BLaER1 (cell line): Measurements from ENCODE around the gene WDR75.
A peak's percentile ranks its signal among the peaks of the same experiment; 100 is the strongest.

Experiments
- H3K27ac ChIP-seq: shearing (Covaris generic); formaldehyde crosslinking; 2 replicates; pipeline ENCODE4 v1.8.1; 2022
- H3K27me3 ChIP-seq: shearing (Covaris generic); formaldehyde crosslinking; 2 replicates; pipeline ENCODE4 v1.8.1; 2022
- H3K36me3 ChIP-seq: shearing (Covaris generic); formaldehyde crosslinking; 2 replicates; pipeline ENCODE4 v1.8.1; 2022
- H3K4me1 ChIP-seq: shearing (Covaris generic); formaldehyde crosslinking; 2 replicates; pipeline ENCODE4 v1.8.1; 2022
- H3K4me2 ChIP-seq: shearing (Covaris generic); formaldehyde crosslinking; 2 replicates; pipeline ENCODE4 v1.8.1; 2022
- H3K4me3 ChIP-seq: shearing (Covaris generic); formaldehyde crosslinking; 2 replicates; pipeline ENCODE4 v1.8.1; 2022
- H3K9ac ChIP-seq: shearing (Covaris generic); formaldehyde crosslinking; 2 replicates; pipeline ENCODE4 v1.8.1; 2022
- H3K9me3 ChIP-seq: shearing (Covaris generic); formaldehyde crosslinking; 2 replicates; pipeline ENCODE4 v1.8.1; 2022
- H4K20me1 ChIP-seq: shearing (Covaris generic); formaldehyde crosslinking; 2 replicates; pipeline ENCODE4 v1.8.1; 2022
- Cebpa-rat ChIP-seq: shearing (Covaris generic); IDR thresholded peaks from 2 replicates; pipeline ENCODE4 v1.8.1; 2022

WDR75 gene

GRCh38 chr2:189487283-189488007 lies 46.2 kb downstream of the WDR75 start:
- TF ChIP-seq Cebpa-rat: no peak
- Histone ChIP-seq H4K20me1 (no peaks in the 10 kb centered on the region), H3K9me3 (no peaks in the 10 kb centered on the region), H3K36me3 (no peaks in the 10 kb centered on the region), H3K4me1 (no peaks in the 10 kb centered on the region), H3K27ac (no peak overlapping the region), H3K27me3 (no peaks in the 10 kb centered on the region), H3K9ac (no peak overlapping the region), H3K4me2 (no peak overlapping the region), H3K4me3 (no peak overlapping the region)

DNA sequence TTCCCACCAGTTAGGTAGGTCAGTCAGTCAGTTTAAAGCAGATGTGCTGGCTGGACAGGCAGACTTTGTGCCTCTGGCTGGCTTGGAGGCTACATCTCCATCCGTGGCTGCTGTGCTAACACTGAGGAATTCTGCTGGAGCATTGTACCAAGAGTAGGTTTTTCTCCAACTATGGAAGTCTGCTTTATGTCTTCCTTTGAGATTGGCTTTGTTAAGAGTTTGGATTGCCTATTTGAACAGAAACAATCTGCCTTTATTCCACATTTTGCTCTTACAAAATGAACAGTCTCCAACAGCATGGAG lies 46.7 kb downstream of the WDR75 start:
- H3K4me2 ChIP-seq: no peak overlapping the region
- H3K27me3 ChIP-seq: no peaks in the 10 kb centered on the region
- H3K36me3 ChIP-seq: no peaks in the 10 kb centered on the region
- H3K9ac ChIP-seq: no peak overlapping the region
- no peaks in the 10 kb centered on the region for H3K4me1 ChIP-seq
- H3K27ac ChIP-seq: no peak overlapping the region
- H3K9me3 ChIP-seq: no peaks in the 10 kb centered on the region
- no peak for TF ChIP-seq Cebpa-rat
- no peaks in the 10 kb centered on the region for H4K20me1 ChIP-seq
- H3K4me3 ChIP-seq: no peak overlapping the region

DNA sequence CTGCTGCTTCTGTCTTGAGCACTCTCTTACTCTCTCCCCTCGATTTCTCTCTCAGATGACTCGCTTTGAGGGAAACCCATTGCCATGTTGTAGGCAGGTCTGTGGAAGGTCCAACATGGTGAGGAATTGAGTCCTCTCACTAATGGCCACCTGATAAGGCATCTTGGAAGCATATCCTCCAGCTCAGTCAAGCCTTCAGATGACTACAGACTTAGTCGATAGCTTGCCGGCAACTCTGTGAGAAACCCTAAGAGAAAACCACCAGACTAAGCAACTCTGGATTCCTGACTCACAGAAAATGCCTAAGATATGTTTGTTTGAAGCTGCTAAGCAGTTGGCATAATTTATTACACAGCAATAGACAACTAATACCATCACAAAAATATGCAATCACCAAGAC lies 51.2 kb downstream of the WDR75 start:
- no peaks in the 10 kb centered on the region for H3K9me3 ChIP-seq
- H3K4me3 ChIP-seq: no peak overlapping the region
- no peak overlapping the region for H3K27ac ChIP-seq
- H3K27me3 ChIP-seq: no peaks in the 10 kb centered on the region
- H3K4me1 ChIP-seq: no peaks in the 10 kb centered on the region
- no peaks in the 10 kb centered on the region for H4K20me1 ChIP-seq
- no peaks in the 10 kb centered on the region for H3K36me3 ChIP-seq
- TF ChIP-seq Cebpa-rat: no peak
- no peak overlapping the region for H3K9ac ChIP-seq
- no peak overlapping the region for H3K4me2 ChIP-seq

DNA sequence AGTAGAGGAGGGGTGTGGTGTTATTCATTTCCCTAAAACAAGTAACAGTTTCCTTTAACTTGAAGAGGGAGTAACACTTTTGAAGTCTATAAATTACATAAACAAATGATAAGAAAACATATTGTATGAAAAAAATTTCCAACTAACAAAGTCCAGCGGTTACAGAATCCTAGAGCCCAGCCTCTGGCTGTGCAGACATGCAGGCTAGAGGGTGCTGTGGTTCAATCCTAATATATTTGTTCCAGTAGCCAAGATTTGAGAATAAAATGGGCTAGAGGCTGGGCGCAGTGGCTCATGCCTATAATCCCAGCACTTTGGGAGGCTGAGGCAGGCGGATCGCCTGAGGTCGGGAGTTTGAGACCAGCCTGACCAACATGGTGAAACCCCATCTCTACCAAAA lies 56.9 kb downstream of the WDR75 start:
- no peak overlapping the region for H3K4me2 ChIP-seq
- H3K27me3 ChIP-seq: no peaks in the 10 kb centered on the region
- no peak for TF ChIP-seq Cebpa-rat
- no peaks in the 10 kb centered on the region for H4K20me1 ChIP-seq
- H3K4me1 ChIP-seq: peaks cover 8% of the 10 kb centered on the region; the same call in 1 of the 2 replicates
- H3K4me3 ChIP-seq: no peak overlapping the region
- H3K9me3 ChIP-seq: no peaks in the 10 kb centered on the region
- no peak overlapping the region for H3K27ac ChIP-seq
- H3K9ac ChIP-seq: no peak overlapping the region
- no peaks in the 10 kb centered on the region for H3K36me3 ChIP-seq

- Histone ChIP-seq H3K9me3 (no peaks in the 10 kb centered on the region), H4K20me1 (no peaks in the 10 kb centered on the region), H3K27me3 (no peaks in the 10 kb centered on the region), H3K27ac (no peak overlapping the region), H3K4me3 (no peak overlapping the region), H3K4me2 (no peak overlapping the region), H3K36me3 (no peaks in the 10 kb centered on the region), H3K4me1 (peaks cover 8% of the 10 kb centered on the region; the same call in 1 of the 2 replicates), H3K9ac (no peak overlapping the region)
- TF ChIP-seq Cebpa-rat: no peak
These were observed 57.9 kb downstream of the WDR75 start for GRCh38 chr2:189499137-189499536.

DNA sequence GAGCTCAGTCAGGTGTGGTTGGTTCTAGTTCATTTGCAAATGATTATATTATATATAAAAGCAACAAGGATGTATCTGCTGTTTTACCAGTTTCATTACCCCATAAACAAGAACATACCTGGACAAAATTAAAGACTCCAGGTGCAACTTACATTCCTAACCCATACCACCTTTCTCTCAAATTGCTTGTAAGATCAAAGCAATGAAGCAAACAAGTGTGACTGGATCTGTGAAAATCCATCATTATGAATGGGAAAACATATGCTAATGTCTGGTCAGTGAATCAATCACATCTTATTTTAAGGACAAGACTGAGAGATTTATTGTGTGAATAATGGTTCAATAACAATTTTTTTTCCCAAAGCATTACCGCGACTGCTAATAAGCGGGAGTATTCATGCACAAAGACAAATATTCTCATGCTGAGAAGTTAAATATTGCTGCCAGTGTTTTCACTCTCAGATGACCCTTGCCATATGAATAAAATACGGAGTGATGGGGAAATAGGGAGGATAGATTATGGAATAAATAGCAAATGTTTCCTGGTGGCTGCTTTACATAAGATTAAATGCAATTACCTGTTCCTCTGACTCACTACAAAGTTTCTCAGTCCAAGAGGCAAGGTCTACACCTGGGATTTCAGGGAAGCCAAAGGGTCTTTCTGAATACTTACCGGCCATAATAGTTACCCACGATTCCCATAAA lies 59.3 kb downstream of the WDR75 start:
- Histone ChIP-seq H3K36me3 (no peaks in the 10 kb centered on the region), H3K9ac (no peak overlapping the region), H3K27ac (no peak overlapping the region), H3K9me3 (no peaks in the 10 kb centered on the region), H3K27me3 (no peaks in the 10 kb centered on the region), H3K4me1 (peaks cover 16% of the 10 kb centered on the region), H3K4me3 (no peak overlapping the region), H4K20me1 (no peaks in the 10 kb centered on the region), H3K4me2 (no peak overlapping the region)
- TF ChIP-seq Cebpa-rat: no peak

DNA sequence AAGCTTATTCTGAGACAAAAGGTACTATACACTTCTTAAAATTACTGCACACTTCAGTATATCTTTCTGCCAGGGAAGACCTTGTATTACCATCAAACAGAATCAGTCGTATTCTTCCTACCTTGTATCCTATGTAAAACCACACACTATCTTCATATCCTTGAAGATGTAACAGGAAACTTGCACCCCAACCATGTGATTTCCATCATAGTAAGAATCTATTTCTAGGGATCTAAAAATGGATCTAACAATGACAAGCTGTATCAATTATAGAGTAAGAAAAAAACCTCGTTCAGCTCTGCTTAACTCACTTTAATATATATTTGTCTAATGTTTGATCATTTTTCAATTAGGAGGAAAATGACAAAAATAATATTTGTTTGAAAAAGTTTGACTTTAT lies 60.2 kb downstream of the WDR75 start:
- H3K27me3 ChIP-seq: no peaks in the 10 kb centered on the region
- no peak overlapping the region for H3K9ac ChIP-seq
- peaks cover 18% of the 10 kb centered on the region for H3K4me1 ChIP-seq
- no peaks in the 10 kb centered on the region for H4K20me1 ChIP-seq
- no peaks in the 10 kb centered on the region for H3K36me3 ChIP-seq
- no peak for TF ChIP-seq Cebpa-rat
- H3K4me3 ChIP-seq: no peak overlapping the region
- H3K9me3 ChIP-seq: no peaks in the 10 kb centered on the region
- H3K27ac ChIP-seq: no peak overlapping the region
- no peak overlapping the region; the same call in 1 of the 2 replicates for H3K4me2 ChIP-seq

- Histone ChIP-seq H3K27me3 (no peaks in the 10 kb centered on the region), H3K4me1 (peaks cover 18% of the 10 kb centered on the region), H3K9ac (no peak overlapping the region), H3K9me3 (no peaks in the 10 kb centered on the region), H3K27ac (no peak overlapping the region), H3K36me3 (no peaks in the 10 kb centered on the region), H3K4me3 (no peak overlapping the region), H4K20me1 (no peaks in the 10 kb centered on the region), H3K4me2 (no peak overlapping the region)
- TF ChIP-seq Cebpa-rat: no peak
These were observed 61.4 kb downstream of the WDR75 start for GRCh38 chr2:189502714-189503113.

GRCh38 chr2:189504238-189504637 lies 63.0 kb downstream of the WDR75 start:
- no peak overlapping the region for H3K27ac ChIP-seq
- H3K9ac ChIP-seq: no peak overlapping the region
- TF ChIP-seq Cebpa-rat: no peak
- H3K4me2 ChIP-seq: no peak overlapping the region
- no peaks in the 10 kb centered on the region for H3K36me3 ChIP-seq
- no peak overlapping the region for H3K4me3 ChIP-seq
- no peaks in the 10 kb centered on the region for H4K20me1 ChIP-seq
- peaks cover 18% of the 10 kb centered on the region for H3K4me1 ChIP-seq
- H3K27me3 ChIP-seq: no peaks in the 10 kb centered on the region
- H3K9me3 ChIP-seq: no peaks in the 10 kb centered on the region

DNA sequence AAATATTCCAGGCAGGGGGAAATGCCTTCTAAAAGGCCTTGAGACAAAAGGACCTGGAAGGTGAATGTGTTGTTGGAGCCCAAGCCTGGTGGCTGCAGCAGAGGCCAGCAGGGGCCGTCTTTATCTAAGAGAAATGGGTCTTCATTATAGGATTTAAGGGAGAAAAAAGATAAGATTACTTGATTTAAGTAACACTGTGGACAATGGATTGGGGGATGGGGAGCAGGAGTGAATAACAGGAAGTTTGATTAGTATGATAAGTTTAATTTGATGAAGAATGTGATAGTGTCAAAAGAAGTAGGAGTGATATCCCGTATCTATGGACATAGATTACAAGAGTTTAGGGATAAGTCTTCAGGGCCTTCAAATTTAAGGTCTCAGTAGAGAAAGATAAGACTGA lies 64.2 kb downstream of the WDR75 start:
- Histone ChIP-seq H3K9me3 (no peaks in the 10 kb centered on the region), H3K27me3 (no peaks in the 10 kb centered on the region), H3K4me2 (peak overlapping the region; percentile 33), H3K4me3 (no peak overlapping the region), H3K27ac (no peak overlapping the region), H3K9ac (no peak overlapping the region), H3K4me1 (peaks cover 18% of the 10 kb centered on the region), H3K36me3 (no peaks in the 10 kb centered on the region), H4K20me1 (no peaks in the 10 kb centered on the region)
- TF ChIP-seq Cebpa-rat: no peak
